ENCODE results near the gene HOMER1. TPM values are rescaled to one million over a fixed set of nuclear protein-coding genes. Genes with fewer than 3 reads are reported as not detected.

Gene HOMER1
- total and polyA plus RNA-seq, 10 of the 15 experiments (the other 5 are each of a cell fraction or from before 2014, with no cell fraction given) = 0.96 to 22.0 (median 7.5) TPM

- ChIA-PET POLR2A (no interaction called here), CTCF (interaction anchor here (1.2 to 1.9 kb wide), 3 partner anchors 9 to 520 kb away, joined by 3 to 11 read pairs (median 5); no protein-coding TSS in a partner anchor), RAD21 (ENCODE audit: unreplicated experiment) (no interaction called here), SMC1A (ENCODE audit: uncharacterized antibody, unreplicated experiment) (interaction anchor here (1.8 kb wide), 1 partner anchor 9 kb away, joined by 4 read pairs; no protein-coding TSS in a partner anchor)
- Histone ChIP-seq H3K4me2 (ENCODE audit: control insufficient read depth, insufficient read depth) (no peak overlapping the region), H3K36me3 (ENCODE audit: control insufficient read depth in 2 of 2, insufficient read depth in 2 of 2, low read length in 1 of 2) (no peaks in the 10 kb centered on the region), H3K79me2 (ENCODE audit: control insufficient read depth, insufficient read depth, low read length) (no peaks in the 10 kb centered on the region), H3K4me3 (no peak overlapping the region), H2AFZ (ENCODE audit: control insufficient read depth, low read depth, low read length) (peak overlapping the region; percentile 7; the same call in 1 of the 2 replicates), H3K27me3 (replicated peaks in 1 of 2; ENCODE audit: control insufficient read depth in 2 of 2, insufficient read depth in 2 of 2, low read length in 1 of 2) (no peaks in the 10 kb centered on the region), H4K20me1 (ENCODE audit: control insufficient read depth, insufficient read depth) (no peaks in the 10 kb centered on the region), H3K4me1 (ENCODE audit: control insufficient read depth, insufficient read depth, low read length) (peaks cover 10% of the 10 kb centered on the region; the same call in 1 of the 2 replicates), H3K9me3 (replicated peaks; ENCODE audit: control insufficient read depth, insufficient read depth, low read length) (no peaks in the 10 kb centered on the region; the same call in 2 of the 3 replicates), H3K27ac (ENCODE audit: control insufficient read depth, insufficient read depth) (no peak overlapping the region), H3K9ac (ENCODE audit: control insufficient read depth, insufficient read depth, low read length) (no peak overlapping the region)
- TF ChIP-seq IRF3 (IDR thresholded peaks at IDR 0.05) (no peak), PBX3 (IDR thresholded peaks at IDR 0.05; ENCODE audit: insufficient replicate concordance, low read depth, low read length) (no peak), IKZF1 (conservative IDR thresholded peaks at IDR 0.05) (no peak), NRF1 (conservative IDR thresholded peaks at IDR 0.05; ENCODE audit: low read depth, low read length) (no peak), FOS (IDR thresholded peaks at IDR 0.05; ENCODE audit: borderline replicate concordance, extremely low read depth, insufficient read length) (no peak), RFX5 (IDR thresholded peaks at IDR 0.05; ENCODE audit: low read depth, low read length) (no peak), CTCF (IDR thresholded peaks at IDR 0.05 in 2 of 3, conservative IDR thresholded peaks at IDR 0.05 in 1 of 3; ENCODE audit: control insufficient read depth in 2 of 3, extremely low read depth in 1 of 3, insufficient read depth in 1 of 3, low read depth in 3 of 3, low read length in 3 of 3) (no peak), POLR2AphosphoS2 (IDR thresholded peaks at IDR 0.05; ENCODE audit: low read depth, low read length) (no peak), POLR2AphosphoS5 (IDR thresholded peaks at IDR 0.05; ENCODE audit: low read length) (no peak), ZZZ3 (IDR thresholded peaks at IDR 0.05; ENCODE audit: control insufficient read depth, insufficient read length, low read depth) (no peak), MTA2 (IDR thresholded peaks at IDR 0.05; ENCODE audit: low read depth) (no peak), DPF2 (IDR thresholded peaks at IDR 0.05) (no peak), RBBP5 (conservative IDR thresholded peaks at IDR 0.05) (no peak), NFYA (IDR thresholded peaks at IDR 0.05; ENCODE audit: borderline replicate concordance, low read depth, low read length) (no peak), STAT3 (IDR thresholded peaks at IDR 0.05; ENCODE audit: low read depth, low read length) (no peak), IRF4 (IDR thresholded peaks at IDR 0.05; ENCODE audit: low read depth, low read length) (no peak), NFXL1 (IDR thresholded peaks at IDR 0.05; ENCODE audit: borderline replicate concordance) (no peak), TARDBP (IDR thresholded peaks at IDR 0.05; ENCODE audit: borderline replicate concordance) (no peak)
- no peak for ATAC-seq
- no peak for DNase-seq (ENCODE audit: low read depth, low spot score)
- 47% methylated on average over 4 of the region's 4 CpGs for WGBS (ENCODE audit: insufficient coverage, insufficient replicate concordance, low lambda C conversion rate, missing lambda C conversion rate)
- BruUV-seq (replicated peaks) = no TSS peak
- in situ Hi-C loops (cut with MboI) = loop anchor here (5.0 kb wide), 1 partner anchor 519 kb away; no protein-coding TSS in a partner anchor
- no peak for FAIRE-seq
- intact Hi-C loops (cut with micrococcal nuclease; ENCODE audit: unreplicated experiment) = no loop called here
Observed at GRCh38 chr5:79563247-79563590, 49.3 kb upstream of the HOMER1 start.

Measured in GM12878 (cell line).